Osteocyte (in vitro differentiated cells): ENCODE measurements around the gene NRARP. TPM values are rescaled to one million over a fixed set of nuclear protein-coding genes. Genes with fewer than 3 reads are reported as not detected.

Source experiments
- DNase-seq: peaks from one replicate; pipeline ENCODE4 v3.0.0; 2021; ENCODE audit warnings: mixed read lengths; ENCODE audit not compliant: unreplicated experiment; ENCODE audit errors: extremely low spot score
- H3K27ac Mint-ChIP-seq: one replicate; pipeline ENCODE4 v1.8.0; 2021; ENCODE audit warnings: mild to moderate bottlenecking, mixed read lengths; ENCODE audit not compliant: unreplicated experiment
- H3K27me3 Mint-ChIP-seq: one replicate; pipeline ENCODE4 v1.8.0; 2021; ENCODE audit warnings: mixed read lengths; ENCODE audit not compliant: unreplicated experiment
- H3K36me3 Mint-ChIP-seq: one replicate; pipeline ENCODE4 v1.8.0; 2021; ENCODE audit warnings: mixed read lengths; ENCODE audit not compliant: unreplicated experiment
- H3K4me1 Mint-ChIP-seq: one replicate; pipeline ENCODE4 v1.8.0; 2021; ENCODE audit warnings: mixed read lengths; ENCODE audit not compliant: unreplicated experiment
- H3K4me3 Mint-ChIP-seq: one replicate; pipeline ENCODE4 v1.8.0; 2021; ENCODE audit warnings: mild to moderate bottlenecking, moderate library complexity, mixed read lengths; ENCODE audit not compliant: unreplicated experiment
- H3K9me3 Mint-ChIP-seq: one replicate; pipeline ENCODE4 v1.8.0; 2021; ENCODE audit warnings: mixed read lengths; ENCODE audit not compliant: unreplicated experiment
- CTCF ChIP-seq: fragments of 200-600 bp; sonication (generic); IDR thresholded peaks from 2 replicates; pipeline ENCODE4 v1.5.0; 2021; ENCODE audit warnings: antibody characterized with exemption, mild to moderate bottlenecking, moderate library complexity
- long read RNA-seq: library from polyadenylated mRNA; unstranded; transcript quantifications from one replicate; pipeline ENCODE4 v2.0.0, GENCODE V29; 2021
- total RNA-seq: library from RNA; stranded (reverse); gene quantifications from 2 replicates; pipeline ENCODE4 v1.2.1, GENCODE V29; 2021

Gene NRARP, protein sequence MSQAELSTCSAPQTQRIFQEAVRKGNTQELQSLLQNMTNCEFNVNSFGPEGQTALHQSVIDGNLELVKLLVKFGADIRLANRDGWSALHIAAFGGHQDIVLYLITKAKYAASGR
- total RNA-seq = 1.8 and 2.1 TPM in 2 replicates
- long read RNA-seq = 0 reads

DNA sequence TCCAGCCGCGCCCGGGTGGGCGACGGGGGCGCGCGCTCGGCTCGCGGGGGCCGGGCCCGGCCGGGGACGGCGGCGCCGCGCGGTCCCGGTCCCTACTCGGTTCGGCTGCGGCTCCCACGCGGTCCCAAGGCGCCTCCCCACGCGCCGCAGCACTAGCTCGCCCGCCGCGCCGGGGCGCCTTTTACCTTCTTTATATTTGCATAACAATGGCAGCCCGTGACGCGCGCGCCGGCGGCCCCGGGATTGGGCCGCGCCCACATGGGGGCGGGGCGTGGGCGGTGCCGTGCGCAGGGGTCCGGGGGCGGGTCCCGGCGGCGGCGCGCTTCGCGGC lies at the start of gene NRARP:
TSS of gene NRARP (minus strand) at position 154 of the 331 bp plus-strand sequence. CDS start 343 bp downstream, outside the sequence.
- peak within 1 kb of the TSS; percentile 69 for H3K4me3 Mint-ChIP-seq
- no peak for DNase-seq
- no peak within 1 kb of the TSS for H3K27ac Mint-ChIP-seq
- TF ChIP-seq CTCF = no peak
- H3K36me3 Mint-ChIP-seq = no peaks in the 10 kb centered on the region
- H3K4me1 Mint-ChIP-seq = peaks cover 15% of the 10 kb centered on the region
- H3K9me3 Mint-ChIP-seq = no peaks in the 10 kb centered on the region
- H3K27me3 Mint-ChIP-seq = peaks cover 6% of the 10 kb centered on the region

DNA sequence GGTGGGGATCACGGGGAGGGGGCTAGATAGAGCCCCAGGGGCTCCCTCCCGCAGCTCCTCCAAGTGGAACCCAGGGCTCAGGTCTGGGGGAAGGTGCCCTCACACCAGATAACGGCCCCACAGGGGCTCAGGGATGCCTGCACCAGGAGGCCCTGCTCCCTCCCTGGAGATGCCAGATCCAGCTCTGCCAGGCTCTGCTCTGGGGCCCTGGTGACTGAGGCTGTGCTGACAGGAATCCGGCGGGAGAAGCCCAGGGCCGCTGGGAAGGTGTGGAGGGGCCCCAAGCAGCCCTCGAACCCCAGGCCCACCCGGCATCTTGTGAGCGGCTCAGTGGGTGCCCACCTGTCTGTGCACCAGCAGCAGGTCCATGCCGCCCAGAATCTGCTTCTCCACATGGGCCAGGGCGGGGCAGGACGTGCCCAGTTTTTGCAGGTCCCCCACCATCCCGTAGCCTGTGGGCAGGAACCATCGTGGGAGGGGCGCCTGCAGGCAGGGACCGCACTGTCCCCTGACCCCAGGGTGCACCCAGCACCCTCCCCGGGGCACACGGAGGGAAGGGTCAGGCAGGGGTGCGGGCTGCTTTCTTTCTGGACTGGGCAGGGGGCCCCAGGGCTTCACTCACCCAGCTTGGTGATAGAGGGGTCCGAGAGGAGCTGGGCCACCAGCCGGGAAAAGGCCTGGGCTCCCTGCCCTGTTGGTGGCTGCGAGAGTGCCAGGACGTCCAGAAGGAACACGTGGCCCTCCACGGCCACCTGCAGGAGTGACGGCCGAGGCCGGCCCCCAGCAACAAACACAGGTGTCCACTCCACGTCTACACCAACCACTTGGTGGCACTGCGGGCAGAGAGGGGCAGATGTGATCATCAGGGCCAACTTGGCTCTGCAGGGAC lies 48.9 kb upstream of the NRARP start:
- TF ChIP-seq CTCF = no peak
- Mint-ChIP-seq H3K27me3 (no peaks in the 10 kb centered on the region), H3K27ac (no peak overlapping the region), H3K4me3 (no peak overlapping the region), H3K36me3 (peaks cover 13% of the 10 kb centered on the region), H3K4me1 (no peaks in the 10 kb centered on the region), H3K9me3 (peaks cover 4% of the 10 kb centered on the region)
- no peak for DNase-seq

- Mint-ChIP-seq H3K36me3 (peaks cover 18% of the 10 kb centered on the region), H3K4me3 (no peak overlapping the region), H3K4me1 (no peaks in the 10 kb centered on the region), H3K27ac (no peak overlapping the region), H3K9me3 (peaks cover 4% of the 10 kb centered on the region), H3K27me3 (no peaks in the 10 kb centered on the region)
- no peak for TF ChIP-seq CTCF
- DNase-seq = no peak
These were observed 47.5 kb upstream of the NRARP start for GRCh38 chr9:137349471-137350033.

DNA sequence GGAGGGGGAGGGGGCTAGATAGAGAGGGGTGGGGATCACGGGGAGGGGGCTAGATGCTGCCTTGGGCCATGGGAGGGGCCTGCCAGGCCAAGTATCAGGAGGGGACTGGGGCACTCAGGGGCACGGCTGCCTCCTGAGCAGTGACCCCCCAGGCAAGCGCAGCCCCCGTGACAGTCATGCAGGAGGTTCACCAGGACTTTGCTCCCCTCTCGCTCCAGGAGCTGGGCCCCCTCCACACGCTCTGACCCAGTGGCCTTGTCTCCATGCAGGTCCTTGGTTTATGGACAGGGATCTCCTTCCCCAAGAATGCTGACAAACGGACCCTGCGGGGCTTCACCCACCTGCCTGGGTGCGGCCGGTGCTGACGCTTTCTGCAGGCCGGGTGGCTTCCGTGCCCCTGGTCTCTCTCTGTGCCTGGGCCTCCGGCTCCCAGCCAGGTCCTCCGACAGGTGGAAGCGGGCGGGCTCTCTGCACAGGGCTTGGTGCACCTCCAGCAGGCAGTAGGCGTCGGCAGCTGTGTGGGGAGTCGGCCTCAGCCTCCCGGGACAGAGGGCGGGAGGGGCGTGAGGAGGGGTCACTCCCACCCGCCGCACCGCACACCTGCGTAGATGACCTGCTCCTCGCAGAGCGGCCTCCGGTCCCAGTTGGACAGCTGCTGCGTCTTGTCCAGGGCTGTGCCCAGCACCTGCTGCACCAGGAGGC lies 46.8 kb upstream of the NRARP start:
- Mint-ChIP-seq H3K36me3 (peaks cover 21% of the 10 kb centered on the region), H3K9me3 (peaks cover 4% of the 10 kb centered on the region), H3K4me3 (no peak overlapping the region), H3K4me1 (no peaks in the 10 kb centered on the region), H3K27ac (no peak overlapping the region), H3K27me3 (no peaks in the 10 kb centered on the region)
- DNase-seq = no peak
- no peak for TF ChIP-seq CTCF
